HUES48 (cell line): ENCODE data around the gene SUSD1.

Experiments
- H3K27ac ChIP-seq: one replicate; pipeline ENCODE4 v1.7.0; 2013; ENCODE audit warnings: low read depth, low read length, inconsistent platforms
- H3K27me3 ChIP-seq: 2 replicates; pipeline ENCODE4 v1.6.1; 2013; ENCODE audit warnings: mild to moderate bottlenecking, low read length; ENCODE audit not compliant: control insufficient read depth, insufficient read depth
- H3K36me3 ChIP-seq: 2 replicates; pipeline ENCODE4 v1.6.1; 2013; ENCODE audit warnings: low read length; ENCODE audit not compliant: control insufficient read depth, insufficient read depth
- H3K4me1 ChIP-seq: 2 replicates; pipeline ENCODE4 v1.6.1; 2013; ENCODE audit warnings: mild to moderate bottlenecking, low read length; ENCODE audit not compliant: control insufficient read depth, insufficient read depth
- H3K4me3 ChIP-seq: 2 replicates; pipeline ENCODE4 v1.5.1; 2013; ENCODE audit warnings: mild to moderate bottlenecking, low read depth, low read length
- H3K9ac ChIP-seq: 2 replicates; pipeline ENCODE4 v1.6.1; 2013; ENCODE audit warnings: mild to moderate bottlenecking, low read depth, low read length, moderate library complexity
- H3K9me3 ChIP-seq: 2 replicates; pipeline ENCODE4 v1.6.1; 2013; ENCODE audit warnings: low read length; ENCODE audit not compliant: control insufficient read depth, insufficient read depth

The SUSD1 gene

DNA sequence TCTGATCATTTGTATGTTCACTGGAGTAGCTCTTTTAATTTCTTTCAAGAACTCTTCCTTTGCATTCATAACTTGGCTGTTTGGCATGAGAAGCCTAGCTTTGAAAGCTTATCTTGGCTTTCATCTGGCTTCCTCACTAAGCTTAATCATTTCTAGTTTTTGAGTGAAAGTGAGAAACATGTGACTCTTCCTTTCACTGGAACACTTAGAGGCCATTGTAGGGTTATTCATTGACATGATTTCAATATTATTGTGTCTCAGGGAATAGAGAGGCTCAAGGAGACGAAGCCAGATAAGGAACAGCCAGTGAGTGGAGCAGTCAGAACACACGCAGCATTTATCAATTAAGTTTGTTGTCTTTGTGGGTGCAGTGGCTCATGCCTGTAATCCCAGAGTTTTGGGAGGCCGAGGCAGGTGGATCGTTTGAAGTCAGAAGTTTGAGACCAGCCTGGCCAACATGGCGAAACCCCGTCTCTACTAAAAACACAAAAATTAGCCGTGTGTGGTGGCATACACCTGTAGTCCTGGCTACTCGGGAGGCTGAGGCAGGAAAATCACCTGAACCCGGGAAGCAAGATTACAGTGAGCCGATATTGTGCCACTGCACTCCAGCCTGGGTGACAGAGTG, 180.2 kb downstream of the SUSD1 start:
- Histone ChIP-seq H3K9me3 (no peaks in the 10 kb centered on the region), H3K27ac (no peak overlapping the region), H3K4me1 (no peaks in the 10 kb centered on the region), H3K36me3 (no peaks in the 10 kb centered on the region), H3K4me3 (no peak overlapping the region), H3K27me3 (no peaks in the 10 kb centered on the region), H3K9ac (no peak overlapping the region)

DNA sequence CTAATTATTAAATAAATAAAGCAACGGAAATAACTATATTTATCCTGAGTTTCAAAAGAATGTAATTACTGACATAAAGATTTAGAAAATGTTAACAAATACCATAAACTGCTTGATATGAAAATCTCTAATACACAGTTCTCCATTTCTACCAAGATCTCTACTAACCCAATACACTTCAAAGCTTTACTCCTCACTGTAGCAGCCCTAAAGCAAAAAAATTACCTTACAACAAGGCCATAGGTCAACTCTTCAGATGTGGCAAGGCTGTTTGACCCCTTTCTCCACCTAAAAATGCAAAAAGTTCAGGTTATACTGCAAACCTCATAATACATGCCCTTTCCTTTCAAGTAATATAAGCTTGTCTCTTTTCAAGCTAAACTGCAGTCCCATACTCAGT, 181.8 kb downstream of the SUSD1 start:
- Histone ChIP-seq H3K4me3 (no peak overlapping the region), H3K9ac (no peak overlapping the region), H3K36me3 (no peaks in the 10 kb centered on the region), H3K9me3 (no peaks in the 10 kb centered on the region), H3K27ac (no peak overlapping the region), H3K27me3 (no peaks in the 10 kb centered on the region), H3K4me1 (no peaks in the 10 kb centered on the region)

DNA sequence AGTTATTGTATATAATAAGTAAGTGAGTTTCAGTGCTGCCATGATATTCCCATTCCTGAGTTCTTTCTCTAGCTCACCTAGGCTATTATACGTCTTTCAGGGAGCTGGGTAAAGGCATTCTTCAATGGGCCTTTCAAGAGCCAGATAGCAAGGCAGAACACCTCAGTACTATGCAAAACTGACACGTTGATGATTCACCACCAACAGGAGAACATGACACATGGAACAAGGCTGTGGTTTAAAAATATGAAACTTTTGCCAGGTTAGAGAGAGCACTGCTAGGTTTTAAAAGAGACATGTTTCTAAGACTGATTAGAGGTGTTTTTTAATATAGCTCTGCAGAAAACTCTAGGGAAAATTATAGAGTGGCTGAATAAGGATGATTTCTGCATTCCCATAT, 182.6 kb downstream of the SUSD1 start:
- H3K9ac ChIP-seq: no peak overlapping the region
- H3K36me3 ChIP-seq: no peaks in the 10 kb centered on the region
- H3K9me3 ChIP-seq: no peaks in the 10 kb centered on the region
- H3K27ac ChIP-seq: no peak overlapping the region
- H3K4me3 ChIP-seq: no peak overlapping the region
- H3K27me3 ChIP-seq: no peaks in the 10 kb centered on the region
- H3K4me1 ChIP-seq: no peaks in the 10 kb centered on the region

DNA sequence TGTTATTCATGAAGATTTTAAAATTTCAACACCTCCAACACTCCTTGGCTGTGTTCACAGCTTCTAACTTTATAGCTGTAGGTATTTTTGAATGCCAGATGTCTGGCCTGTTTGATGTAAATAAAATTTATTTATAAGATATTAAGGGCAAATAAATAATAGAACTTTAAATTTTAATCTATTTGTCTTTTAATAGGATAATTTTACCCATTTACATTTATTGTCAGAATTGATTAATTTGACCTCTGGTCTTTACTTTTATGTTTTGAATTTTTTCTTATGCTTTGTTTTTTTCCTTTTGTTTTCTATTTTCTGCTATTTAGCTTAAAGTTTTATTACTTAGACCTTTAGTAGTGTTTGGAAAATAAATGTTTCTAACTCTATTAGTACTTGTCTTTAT, 183.9 kb downstream of the SUSD1 start:
- Histone ChIP-seq H3K9ac (no peak overlapping the region), H3K36me3 (no peaks in the 10 kb centered on the region), H3K27ac (no peak overlapping the region), H3K4me1 (no peaks in the 10 kb centered on the region), H3K4me3 (no peak overlapping the region), H3K9me3 (no peaks in the 10 kb centered on the region), H3K27me3 (no peaks in the 10 kb centered on the region)
